SK-N-SH (cell line): Measurements from ENCODE around the gene XRCC5. TPM values are rescaled to one million over a fixed set of nuclear protein-coding genes. Genes with fewer than 3 reads are reported as not detected.

Source experiments
- CTCF ChIA-PET: fragments of 300-600, 350-600 bp; formaldehyde crosslinking; extraction: SDS; loops from one replicate; lab custom pipeline; 2021; lab: Yijun Ruan, JAX
- POLR2A ChIA-PET: fragments of 350-600 bp; sonication (Branson Sonifier 250); formaldehyde crosslinking; extraction: SDS; loops from one replicate; lab custom pipeline; 2020; ENCODE audit warnings: antibody characterized with exemption, inconsistent platforms; lab: Yijun Ruan, JAX
- DNase-seq: peaks from one replicate; pipeline ENCODE4 v3.0.0; 2012
- H2AFZ ChIP-seq: fragments of 200-600 bp; sonication (generic); 2 replicates; pipeline ENCODE4 v1.8.1; 2016; ENCODE audit warnings: antibody characterized with exemption, mild to moderate bottlenecking, low read depth
- H3F3A ChIP-seq: fragments of 200-600 bp; sonication (generic); replicated peaks from 2 replicates; pipeline ENCODE3; 2016; ENCODE audit warnings: antibody characterized with exemption, mild to moderate bottlenecking; ENCODE audit not compliant: insufficient read depth
- H3K27ac ChIP-seq, 2 experiments: fragments of 200-500 bp in 1 of 2; fragments of 200-600 bp in 1 of 2; sonication (Bioruptor generic) in 1 of 2; sonication (generic), shearing (Covaris generic) in 1 of 2; 2 replicates each; pipeline versions ENCODE4 v1.5.1 to v1.6.1; 2014 to 2016; ENCODE audit warnings: low read depth in 2 of 2, inconsistent platforms in 1 of 2, low read length in 1 of 2, mild to moderate bottlenecking in 1 of 2, mixed read lengths in 1 of 2
- H3K27me3 ChIP-seq: fragments of 200-600 bp; sonication (generic), shearing (Covaris generic); 2 replicates; pipeline ENCODE4 v1.6.1; 2016; ENCODE audit warnings: mixed run types; ENCODE audit not compliant: insufficient read depth
- H3K36me3 ChIP-seq, 2 experiments: fragments of 200-500 bp in 1 of 2; fragments of 200-600 bp in 1 of 2; sonication (Bioruptor generic) in 1 of 2; sonication (generic) in 1 of 2; replicated peaks in 1 of 2; 2 replicates each; pipeline versions ENCODE3 to v1.5.1; 2014 to 2016; ENCODE audit warnings: low read length in 1 of 2, mild to moderate bottlenecking in 1 of 2; ENCODE audit not compliant: insufficient read depth in 2 of 2, control insufficient read depth in 1 of 2
- H3K4me1 ChIP-seq, 2 experiments: fragments of 200-500 bp in 1 of 2; fragments of 200-600 bp in 1 of 2; sonication (Bioruptor generic) in 1 of 2; sonication (generic), shearing (Covaris generic) in 1 of 2; 2 replicates each; pipeline versions ENCODE4 v1.5.1 to v1.6.1; 2014 to 2016; ENCODE audit warnings: low read depth in 1 of 2, low read length in 1 of 2, mixed run types in 1 of 2; ENCODE audit not compliant: insufficient read depth in 2 of 2, control insufficient read depth in 1 of 2
- H3K4me2 ChIP-seq: fragments of 200-600 bp; sonication (generic), shearing (Covaris generic); 2 replicates; pipeline ENCODE4 v1.6.1; 2017; ENCODE audit warnings: mixed run types
- H3K4me3 ChIP-seq, 2 experiments: fragments of 200-500 bp in 1 of 2; fragments of 200-600 bp in 1 of 2; sonication (Bioruptor generic) in 1 of 2; sonication (generic), shearing (Covaris generic) in 1 of 2; 2 replicates each; pipeline versions ENCODE4 v1.5.1 to v1.8.1; 2014 to 2016; ENCODE audit warnings: low read depth in 2 of 2, inconsistent platforms in 1 of 2, low read length in 1 of 2, mild to moderate bottlenecking in 1 of 2, mixed read lengths in 1 of 2, moderate library complexity in 1 of 2
- H3K79me2 ChIP-seq: fragments of 200-600 bp; sonication (generic); 2 replicates; pipeline ENCODE4 v1.8.1; 2017; ENCODE audit warnings: mild to moderate bottlenecking; ENCODE audit not compliant: insufficient read depth
- H3K9ac ChIP-seq: fragments of 200-600 bp; sonication (generic); 2 replicates; pipeline ENCODE4 v1.6.1; 2017; ENCODE audit warnings: mixed run types
- H3K9me2 ChIP-seq: fragments of 200-600 bp; sonication (generic); 2 replicates; pipeline ENCODE4 v1.6.1; 2017; ENCODE audit warnings: mixed run types
- H3K9me3 ChIP-seq: fragments of 200-600 bp; sonication (generic); 2 replicates; pipeline ENCODE4 v1.6.1; 2017; ENCODE audit warnings: mixed run types, mild to moderate bottlenecking, moderate library complexity
- H4K20me1 ChIP-seq: fragments of 200-600 bp; sonication (generic); 2 replicates; pipeline ENCODE4 v1.6.1; 2017; ENCODE audit warnings: mild to moderate bottlenecking, mixed run types; ENCODE audit not compliant: insufficient read depth
- CHD2 ChIP-seq: fragments of 150-350 bp; IDR thresholded peaks from 2 replicates; pipeline ENCODE4 v1.6.1; 2018; ENCODE audit warnings: low read length; ENCODE audit not compliant: partially characterized antibody
- CTCF ChIP-seq: fragments of 200-600 bp; sonication (generic); IDR thresholded peaks from 2 replicates; pipeline ENCODE4 v1.6.1; 2017; ENCODE audit warnings: antibody characterized with exemption, mild to moderate bottlenecking, moderate library complexity
- FOXJ3 ChIP-seq: sonication (generic); formaldehyde crosslinking; IDR thresholded peaks from 2 replicates; pipeline ENCODE4 v1.5.1; 2020; ENCODE audit warnings: mild to moderate bottlenecking, missing genetic modification reagents
- FOXM1 ChIP-seq: IDR thresholded peaks from 2 replicates; pipeline ENCODE4 v1.4.0; 2012; ENCODE audit warnings: low read depth, mild to moderate bottlenecking
- GABPA ChIP-seq: IDR thresholded peaks from 2 replicates; pipeline ENCODE4 v1.4.0; 2012; ENCODE audit warnings: low read depth, mild to moderate bottlenecking
- GATA2 ChIP-seq: sonication (generic); formaldehyde crosslinking; IDR thresholded peaks from 2 replicates; pipeline ENCODE4 v1.5.0; 2020; ENCODE audit warnings: mild to moderate bottlenecking, missing genetic modification reagents
- JUND ChIP-seq: IDR thresholded peaks from 2 replicates; pipeline ENCODE4 v1.4.0; 2012
- MAX ChIP-seq: IDR thresholded peaks from 2 replicates; pipeline ENCODE4 v1.4.0; 2012; ENCODE audit warnings: low read depth
- MEF2A ChIP-seq: IDR thresholded peaks from 2 replicates; pipeline ENCODE4 v1.4.0; 2012; ENCODE audit warnings: low read depth, borderline replicate concordance
- MXI1 ChIP-seq: IDR thresholded peaks from 2 replicates; pipeline ENCODE4 v1.6.1; 2012; ENCODE audit warnings: mild to moderate bottlenecking, low read depth, low read length, improper control_type of control experiment
- NRF1 ChIP-seq: IDR thresholded peaks from 2 replicates; pipeline ENCODE4 v1.6.1; 2012; ENCODE audit warnings: low read depth, mild to moderate bottlenecking, low read length
- PBX3 ChIP-seq: IDR thresholded peaks from 2 replicates; pipeline ENCODE4; 2012
- RFX5 ChIP-seq: IDR thresholded peaks from 2 replicates; pipeline ENCODE4 v1.6.1; 2012; ENCODE audit warnings: mild to moderate bottlenecking, improper control_type of control experiment, low read length
- TAF1 ChIP-seq: IDR thresholded peaks from 2 replicates; pipeline ENCODE4 v1.6.1; 2012; ENCODE audit warnings: low read depth, mild to moderate bottlenecking, low read length, moderate library complexity, borderline replicate concordance
- USF2 ChIP-seq: fragments of 150-350 bp; IDR thresholded peaks from 2 replicates; pipeline ENCODE4 v1.6.1; 2017; ENCODE audit warnings: antibody characterized with exemption, low read length, low read depth, borderline replicate concordance
- YY1 ChIP-seq: IDR thresholded peaks from 2 replicates; pipeline ENCODE4 v1.4.0; 2012; ENCODE audit warnings: low read depth, mild to moderate bottlenecking
- ZBTB33 ChIP-seq: IDR thresholded peaks from 2 replicates; pipeline ENCODE4 v1.4.0; 2012; ENCODE audit warnings: low read depth, borderline replicate concordance
- WGBS: methylation state at CpG from one replicate; pipeline ENCODE4 v1.1.6; 2017; ENCODE audit warnings: low lambda C conversion rate; 5-methylcytosine and 5-hydroxymethylcytosine counted together
- polyA plus RNA-seq, 3 experiments: library from polyadenylated mRNA; depleted of rRNA; stranded (reverse); fragments of >200 nt; gene quantifications; 2 replicates each; pipeline ENCODE4 v1.2.3, GENCODE V29; 2012

The XRCC5 gene
- polyA plus RNA-seq, 1 of the 3 experiments (the other 2 are of a cell fraction): 125 TPM

- H3K36me3 ChIP-seq: peaks cover 87 to 88% of the 10 kb centered on the region in 2 experiments
- H3K4me3 ChIP-seq: no peak overlapping the region
- H3K4me2 ChIP-seq: no peak overlapping the region
- H3K79me2 ChIP-seq: peaks cover 90% of the 10 kb centered on the region
- no peaks in the 10 kb centered on the region for H3K27me3 ChIP-seq
- H3K27ac ChIP-seq: peak overlapping the region in 1 of 2 experiments; percentile 54; a peak in 2 of 4 replicates
- H2AFZ ChIP-seq: no peak overlapping the region
- H3K4me1 ChIP-seq: peaks cover 0 to 3% of the 10 kb centered on the region in 2 experiments; a peak in 2 of 4 replicates
- H4K20me1 ChIP-seq: no peaks in the 10 kb centered on the region
- H3K9me3 ChIP-seq: no peaks in the 10 kb centered on the region
- H3F3A ChIP-seq: peaks cover 18% of the 10 kb centered on the region
- no peak overlapping the region for H3K9ac ChIP-seq
- DNase-seq: no peak
- H3K9me2 ChIP-seq: no peaks in the 10 kb centered on the region
- WGBS: 99% methylated on average over 3 of the region's 3 CpGs
- no peak for TF ChIP-seq CTCF
- TF ChIP-seq FOXJ3 (CRISPR knock-in tag): no peak
- TF ChIP-seq CHD2: no peak
- no peak for TF ChIP-seq GATA2 (CRISPR knock-in tag)
- no peak for TF ChIP-seq PBX3
- no peak for TF ChIP-seq USF2
- no peak for TF ChIP-seq FOXM1
- 0 out of 2 replicates have a peak, but pooled peaks have one; percentile 16 for TF ChIP-seq MXI1
- CTCF ChIA-PET: interaction anchor here (1.0 to 2.2 kb wide), 4 partner anchors 9 to 234 kb away, joined by 3 to 5 read pairs (median 4); no protein-coding TSS in a partner anchor
- POLR2A ChIA-PET: interaction anchor here (0.6 kb wide), 1 partner anchor 9 kb away, joined by 3 read pairs; no protein-coding TSS in a partner anchor
Measured at GRCh38 chr2:216171011-216171410, 61.9 kb downstream of the XRCC5 start.

- no peak overlapping the region for H2AFZ ChIP-seq
- no peak overlapping the region for H3K4me3 ChIP-seq
- H3K9me3 ChIP-seq: no peaks in the 10 kb centered on the region
- peaks cover 0 to 3% of the 10 kb centered on the region in 2 experiments; a peak in 2 of 4 replicates for H3K4me1 ChIP-seq
- H3K36me3 ChIP-seq: peaks cover 86 to 90% of the 10 kb centered on the region in 2 experiments
- WGBS: 97% methylated on average over 7 of the region's 7 CpGs
- CTCF ChIA-PET: interaction anchor here (1.2 to 1.8 kb wide), 2 partner anchors 9 to 19 kb away, joined by 4 read pairs; no protein-coding TSS in a partner anchor
- H3K79me2 ChIP-seq: peaks cover 94% of the 10 kb centered on the region
- peaks cover 18% of the 10 kb centered on the region for H3F3A ChIP-seq
- no peaks in the 10 kb centered on the region for H3K9me2 ChIP-seq
- POLR2A ChIA-PET: no interaction called here
- no peaks in the 10 kb centered on the region for H3K27me3 ChIP-seq
- H3K4me2 ChIP-seq: no peak overlapping the region
- no peaks in the 10 kb centered on the region for H4K20me1 ChIP-seq
- H3K27ac ChIP-seq: no peak overlapping the region
- no peak overlapping the region for H3K9ac ChIP-seq
- no peak for DNase-seq
- TF ChIP-seq MEF2A (no peak), TAF1 (no peak), JUND (no peak), YY1 (no peak), USF2 (no peak), NRF1 (no peak), GABPA (no peak), RFX5 (no peak), FOXM1 (no peak), CTCF (no peak), MAX (no peak), ZBTB33 (no peak)
Measured at GRCh38 chr2:216172493-216172892, 63.3 kb downstream of the XRCC5 start.
